HepG2 (cell line): Measurements from ENCODE around the gene TAF12. TPM values are rescaled to one million over a fixed set of nuclear protein-coding genes. Genes with fewer than 3 reads are reported as not detected.
A peak's percentile ranks its signal among the peaks of the same experiment; 100 is the strongest.

Experiments
- AGO2 ChIP-seq: fragments of 200-400 bp; formaldehyde crosslinking; optimal IDR thresholded peaks from 2 replicates; pipeline ENCODE3; 2017; ENCODE audit warnings: mild to moderate bottlenecking, low read depth, low read length, moderate library complexity
- CREB1 ChIP-seq, 2 experiments: fragments of 450-650 bp in 1 of 2; IDR thresholded peaks; 2 replicates each; pipeline ENCODE4 v1.6.1; 2016 to 2017; ENCODE audit warnings: control low read depth in 1 of 2, mild to moderate bottlenecking in 1 of 2, missing compliant biosample characterization in 1 of 2, missing genetic modification characterization in 1 of 2
- FOXO1 ChIP-seq: sonication (generic); formaldehyde crosslinking; IDR thresholded peaks from 2 replicates; pipeline ENCODE4 v1.4.0; 2020; ENCODE audit warnings: missing genetic modification reagents
- FOXP1 ChIP-seq, 2 experiments: fragments of 450-650 bp in 1 of 2; IDR thresholded peaks; 2 replicates each; pipeline ENCODE4 v1.6.1; 2017 to 2018; ENCODE audit warnings: antibody characterized with exemption in 1 of 2
- KDM1A ChIP-seq: IDR thresholded peaks from 2 replicates; pipeline ENCODE4 v1.6.1; 2016; ENCODE audit warnings: missing compliant biosample characterization
- MLLT10 ChIP-seq: sonication (generic); formaldehyde crosslinking; IDR thresholded peaks from 2 replicates; pipeline ENCODE4 v1.4.0; 2020; ENCODE audit warnings: missing genetic modification reagents
- NFKBIZ ChIP-seq: IDR thresholded peaks from 2 replicates; pipeline ENCODE4 v1.6.1; 2018; ENCODE audit warnings: missing genetic modification reagents, missing compliant biosample characterization
- POLR2A ChIP-seq, 2 experiments: IDR thresholded peaks; 2 replicates each; pipeline ENCODE4 v1.6.1; 2011; ENCODE audit warnings: low read depth in 2 of 2, low read length in 2 of 2, mild to moderate bottlenecking in 1 of 2, moderate library complexity in 1 of 2; ENCODE audit not compliant: insufficient read depth in 1 of 2
- PPARG ChIP-seq: conservative IDR thresholded peaks from 2 replicates; pipeline ENCODE4 v1.6.1; 2016; ENCODE audit warnings: missing biosample characterization, missing genetic modification reagents
- TBX3 ChIP-seq: fragments of 450-650 bp; IDR thresholded peaks from 2 replicates; pipeline ENCODE4 v1.6.1; 2017; ENCODE audit warnings: antibody characterized with exemption, mild to moderate bottlenecking, inconsistent platforms, borderline replicate concordance
- ZEB1 ChIP-seq: IDR thresholded peaks from 2 replicates; pipeline ENCODE4 v1.6.1; 2012; ENCODE audit warnings: mild to moderate bottlenecking, low read depth, inconsistent platforms; ENCODE audit not compliant: insufficient replicate concordance
- ZMYM3 ChIP-seq: sonication (generic); formaldehyde crosslinking; IDR thresholded peaks from 2 replicates; pipeline ENCODE4 v1.5.1; 2020; ENCODE audit warnings: mild to moderate bottlenecking, missing genetic modification reagents
- ZNF207 ChIP-seq: fragments of 450-650 bp; IDR thresholded peaks from 2 replicates; pipeline ENCODE4 v1.6.1; 2016; ENCODE audit warnings: antibody characterized with exemption, borderline replicate concordance
- ZNF333 ChIP-seq: sonication (generic); formaldehyde crosslinking; IDR thresholded peaks from 2 replicates; pipeline ENCODE4 v1.4.0; 2020; ENCODE audit warnings: mild to moderate bottlenecking, missing genetic modification reagents, borderline replicate concordance
- ZNF790 ChIP-seq: sonication (generic); formaldehyde crosslinking; IDR thresholded peaks from 2 replicates; pipeline ENCODE4 v1.8.0; 2022; ENCODE audit warnings: missing genetic modification reagents, mild to moderate bottlenecking, borderline replicate concordance
- ZNF839 ChIP-seq: sonication (generic); formaldehyde crosslinking; IDR thresholded peaks from 2 replicates; pipeline ENCODE4 v1.4.0; 2020; ENCODE audit warnings: missing genetic modification reagents, mild to moderate bottlenecking, borderline replicate concordance
- ZSCAN9 ChIP-seq: IDR thresholded peaks from 2 replicates; pipeline ENCODE4 v1.6.1; 2016; ENCODE audit warnings: borderline replicate concordance
- polyA plus RNA-seq, 8 experiments: library from polyadenylated mRNA; depleted of rRNA in 3 of 8; stranded (reverse) in 7 of 8; unstranded in 1 of 8; fragments of >200 nt; fragmentation: Illumina TruSeq in 4 of 8; extraction: Trizol in 4 of 8; gene quantifications; 2 replicates each; pipeline versions ENCODE4 v1.2.1 to v1.2.3, GENCODE V29; 2011 to 2016; ENCODE audit warnings: low read depth in 4 of 8, missing spikeins in 1 of 8, mixed read lengths in 1 of 8; ENCODE audit not compliant: insufficient read depth in 1 of 8
- total RNA-seq, 5 experiments: library from RNA; depleted of rRNA; stranded (reverse); fragments of >200 nt; fragmentation: Illumina TruSeq; extraction: Trizol; gene quantifications; 2 replicates each; pipeline ENCODE4 v1.2.3, GENCODE V29; 2016; ENCODE audit warnings: low read depth in 1 of 5
- TF ChIP-seq, protein P1 (sequence below): sonication (generic); formaldehyde crosslinking; IDR thresholded peaks from 2 replicates; pipeline ENCODE4 v1.8.0; 2023; ENCODE audit warnings: mild to moderate bottlenecking, missing genetic modification reagents
- TF ChIP-seq, protein P2 (sequence below): sonication (generic); formaldehyde crosslinking; IDR thresholded peaks from 2 replicates; pipeline ENCODE4 v1.4.0; 2020; ENCODE audit warnings: missing genetic modification reagents; ENCODE audit errors: not compliant biosample characterization
- TF ChIP-seq, protein P3 (sequence below): sonication (generic); formaldehyde crosslinking; IDR thresholded peaks from 2 replicates; pipeline ENCODE4 v1.8.1; 2023; ENCODE audit warnings: mild to moderate bottlenecking, missing genetic modification reagents
- TF ChIP-seq, protein P4 (sequence below): sonication (generic); formaldehyde crosslinking; conservative IDR thresholded peaks from 2 replicates; pipeline ENCODE4 v1.4.0; 2020; ENCODE audit warnings: missing genetic modification reagents
- TF ChIP-seq, protein P5 (sequence below): sonication (generic); formaldehyde crosslinking; IDR thresholded peaks from 2 replicates; pipeline ENCODE4 v1.4.0; 2020; ENCODE audit warnings: missing genetic modification reagents, mild to moderate bottlenecking, borderline replicate concordance

The TAF12 gene
- total and polyA plus RNA-seq, 2 of the 13 experiments (the other 11 are each of a cell fraction or from before 2014, with no cell fraction given), result 16.3 to 17.1 TPM

DNA sequence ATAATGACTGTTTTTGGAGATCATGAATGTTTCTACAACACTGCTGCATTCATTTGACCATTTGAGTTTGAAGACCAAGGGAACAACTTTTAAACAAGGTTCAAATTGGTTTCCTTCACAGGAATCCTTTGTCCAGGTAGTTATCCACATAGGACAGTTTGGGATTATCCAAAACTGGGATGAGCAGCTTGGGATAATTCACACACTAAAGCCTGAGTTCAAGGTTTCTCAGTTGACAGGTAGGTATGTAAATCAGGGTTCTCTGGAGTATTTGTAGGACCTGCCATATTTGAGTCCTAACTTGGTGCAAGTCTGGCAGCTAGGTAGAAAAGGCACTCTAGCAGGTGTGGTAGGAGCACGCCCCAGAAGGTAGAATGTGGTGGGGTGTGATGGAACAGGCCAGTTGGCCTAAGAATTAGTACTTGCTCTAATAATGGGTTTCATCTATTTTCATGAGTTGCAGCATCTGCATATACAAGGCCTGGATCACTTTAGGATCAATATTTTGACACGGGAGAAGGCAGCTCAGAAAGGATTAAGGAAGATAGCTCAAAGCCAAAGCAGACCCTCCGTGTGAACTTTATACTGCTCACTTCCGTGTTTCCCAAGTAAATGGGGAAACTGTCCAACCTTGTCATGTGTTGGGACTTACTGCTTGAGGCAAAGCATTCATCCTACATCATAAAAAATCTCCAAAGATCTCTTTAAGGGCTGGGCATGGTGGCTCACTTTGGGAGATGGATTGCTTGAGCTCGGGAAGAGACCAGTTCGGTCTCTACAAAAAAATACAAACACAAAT, 64.9 kb downstream of the TAF12 start (continued):
- TF ChIP-seq, protein P1, sequence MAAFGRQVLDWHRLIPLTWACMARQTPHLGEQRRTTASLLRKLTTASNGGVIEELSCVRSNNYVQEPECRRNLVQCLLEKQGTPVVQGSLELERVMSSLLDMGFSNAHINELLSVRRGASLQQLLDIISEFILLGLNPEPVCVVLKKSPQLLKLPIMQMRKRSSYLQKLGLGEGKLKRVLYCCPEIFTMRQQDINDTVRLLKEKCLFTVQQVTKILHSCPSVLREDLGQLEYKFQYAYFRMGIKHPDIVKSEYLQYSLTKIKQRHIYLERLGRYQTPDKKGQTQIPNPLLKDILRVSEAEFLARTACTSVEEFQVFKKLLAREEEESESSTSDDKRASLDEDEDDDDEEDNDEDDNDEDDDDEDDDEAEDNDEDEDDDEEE (CRISPR knock-in tag), result no peak
- TF ChIP-seq ZSCAN9 (CRISPR knock-in tag), result peak; percentile 48; the same call in 1 of the 2 replicates
- no peak for TF ChIP-seq PPARG (CRISPR knock-in tag)
- TF ChIP-seq, protein P2, sequence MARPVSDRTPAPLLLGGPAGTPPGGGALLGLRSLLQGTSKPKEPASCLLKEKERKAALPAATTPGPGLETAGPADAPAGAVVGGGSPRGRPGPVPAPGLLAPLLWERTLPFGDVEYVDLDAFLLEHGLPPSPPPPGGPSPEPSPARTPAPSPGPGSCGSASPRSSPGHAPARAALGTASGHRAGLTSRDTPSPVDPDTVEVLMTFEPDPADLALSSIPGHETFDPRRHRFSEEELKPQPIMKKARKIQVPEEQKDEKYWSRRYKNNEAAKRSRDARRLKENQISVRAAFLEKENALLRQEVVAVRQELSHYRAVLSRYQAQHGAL, result no peak
- TF ChIP-seq NFKBIZ, result no peak
- TF ChIP-seq TBX3, result no peak
- TF ChIP-seq, protein P3, sequence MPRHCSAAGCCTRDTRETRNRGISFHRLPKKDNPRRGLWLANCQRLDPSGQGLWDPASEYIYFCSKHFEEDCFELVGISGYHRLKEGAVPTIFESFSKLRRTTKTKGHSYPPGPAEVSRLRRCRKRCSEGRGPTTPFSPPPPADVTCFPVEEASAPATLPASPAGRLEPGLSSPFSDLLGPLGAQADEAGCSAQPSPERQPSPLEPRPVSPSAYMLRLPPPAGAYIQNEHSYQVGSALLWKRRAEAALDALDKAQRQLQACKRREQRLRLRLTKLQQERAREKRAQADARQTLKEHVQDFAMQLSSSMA (CRISPR knock-in tag), result no peak
- TF ChIP-seq KDM1A (CRISPR knock-in tag), result no peak
- no peak for TF ChIP-seq ZMYM3 (CRISPR knock-in tag)
- TF ChIP-seq FOXO1 (CRISPR knock-in tag), result no peak
- TF ChIP-seq FOXP1 (IDR thresholded peaks at IDR 0.05), result no peak
- no peak for TF ChIP-seq FOXP1 (CRISPR knock-in tag; IDR thresholded peaks at IDR 0.05)
- no peak for TF ChIP-seq ZNF207
- TF ChIP-seq ZNF839 (CRISPR knock-in tag), result no peak
- no peak for TF ChIP-seq ZNF790 (CRISPR knock-in tag)
- peak; percentile 53 to 65 for TF ChIP-seq POLR2A (IDR thresholded peaks at IDR 0.05; ENCODE audit: insufficient read depth in 1 of 2, low read depth in 2 of 2, low read length in 2 of 2)
- TF ChIP-seq ZNF333 (CRISPR knock-in tag), result no peak
- TF ChIP-seq MLLT10 (CRISPR knock-in tag), result no peak
- TF ChIP-seq ZEB1, result no peak
- no peak for TF ChIP-seq CREB1 (IDR thresholded peaks at IDR 0.05)
- TF ChIP-seq CREB1 (CRISPR knock-in tag; IDR thresholded peaks at IDR 0.05), result peak; percentile 55; the same call in 1 of the 2 replicates
- TF ChIP-seq, protein P4, sequence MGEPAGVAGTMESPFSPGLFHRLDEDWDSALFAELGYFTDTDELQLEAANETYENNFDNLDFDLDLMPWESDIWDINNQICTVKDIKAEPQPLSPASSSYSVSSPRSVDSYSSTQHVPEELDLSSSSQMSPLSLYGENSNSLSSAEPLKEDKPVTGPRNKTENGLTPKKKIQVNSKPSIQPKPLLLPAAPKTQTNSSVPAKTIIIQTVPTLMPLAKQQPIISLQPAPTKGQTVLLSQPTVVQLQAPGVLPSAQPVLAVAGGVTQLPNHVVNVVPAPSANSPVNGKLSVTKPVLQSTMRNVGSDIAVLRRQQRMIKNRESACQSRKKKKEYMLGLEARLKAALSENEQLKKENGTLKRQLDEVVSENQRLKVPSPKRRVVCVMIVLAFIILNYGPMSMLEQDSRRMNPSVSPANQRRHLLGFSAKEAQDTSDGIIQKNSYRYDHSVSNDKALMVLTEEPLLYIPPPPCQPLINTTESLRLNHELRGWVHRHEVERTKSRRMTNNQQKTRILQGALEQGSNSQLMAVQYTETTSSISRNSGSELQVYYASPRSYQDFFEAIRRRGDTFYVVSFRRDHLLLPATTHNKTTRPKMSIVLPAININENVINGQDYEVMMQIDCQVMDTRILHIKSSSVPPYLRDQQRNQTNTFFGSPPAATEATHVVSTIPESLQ (CRISPR knock-in tag), result no peak
- TF ChIP-seq AGO2, result peak; percentile 66
- TF ChIP-seq, protein P5, sequence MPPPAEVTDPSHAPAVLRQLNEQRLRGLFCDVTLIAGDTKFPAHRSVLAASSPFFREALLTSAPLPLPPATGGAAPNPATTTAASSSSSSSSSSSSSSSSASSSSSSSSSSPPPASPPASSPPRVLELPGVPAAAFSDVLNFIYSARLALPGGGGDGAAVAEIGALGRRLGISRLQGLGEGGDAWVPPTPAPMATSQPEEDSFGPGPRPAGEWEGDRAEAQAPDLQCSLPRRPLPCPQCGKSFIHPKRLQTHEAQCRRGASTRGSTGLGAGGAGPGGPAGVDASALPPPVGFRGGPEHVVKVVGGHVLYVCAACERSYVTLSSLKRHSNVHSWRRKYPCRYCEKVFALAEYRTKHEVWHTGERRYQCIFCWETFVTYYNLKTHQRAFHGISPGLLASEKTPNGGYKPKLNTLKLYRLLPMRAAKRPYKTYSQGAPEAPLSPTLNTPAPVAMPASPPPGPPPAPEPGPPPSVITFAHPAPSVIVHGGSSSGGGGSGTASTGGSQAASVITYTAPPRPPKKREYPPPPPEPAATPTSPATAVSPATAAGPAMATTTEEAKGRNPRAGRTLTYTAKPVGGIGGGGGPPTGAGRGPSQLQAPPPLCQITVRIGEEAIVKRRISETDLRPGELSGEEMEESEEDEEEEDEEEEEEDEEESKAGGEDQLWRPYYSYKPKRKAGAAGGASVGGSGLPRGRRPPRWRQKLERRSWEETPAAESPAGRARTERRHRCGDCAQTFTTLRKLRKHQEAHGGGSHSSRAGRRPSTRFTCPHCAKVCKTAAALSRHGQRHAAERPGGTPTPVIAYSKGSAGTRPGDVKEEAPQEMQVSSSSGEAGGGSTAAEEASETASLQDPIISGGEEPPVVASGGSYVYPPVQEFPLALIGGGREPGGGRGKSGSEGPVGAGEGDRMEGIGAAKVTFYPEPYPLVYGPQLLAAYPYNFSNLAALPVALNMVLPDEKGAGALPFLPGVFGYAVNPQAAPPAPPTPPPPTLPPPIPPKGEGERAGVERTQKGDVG (CRISPR knock-in tag), result no peak
